ENCODE data around the gene CA5B.

Gene CA5B

DNA sequence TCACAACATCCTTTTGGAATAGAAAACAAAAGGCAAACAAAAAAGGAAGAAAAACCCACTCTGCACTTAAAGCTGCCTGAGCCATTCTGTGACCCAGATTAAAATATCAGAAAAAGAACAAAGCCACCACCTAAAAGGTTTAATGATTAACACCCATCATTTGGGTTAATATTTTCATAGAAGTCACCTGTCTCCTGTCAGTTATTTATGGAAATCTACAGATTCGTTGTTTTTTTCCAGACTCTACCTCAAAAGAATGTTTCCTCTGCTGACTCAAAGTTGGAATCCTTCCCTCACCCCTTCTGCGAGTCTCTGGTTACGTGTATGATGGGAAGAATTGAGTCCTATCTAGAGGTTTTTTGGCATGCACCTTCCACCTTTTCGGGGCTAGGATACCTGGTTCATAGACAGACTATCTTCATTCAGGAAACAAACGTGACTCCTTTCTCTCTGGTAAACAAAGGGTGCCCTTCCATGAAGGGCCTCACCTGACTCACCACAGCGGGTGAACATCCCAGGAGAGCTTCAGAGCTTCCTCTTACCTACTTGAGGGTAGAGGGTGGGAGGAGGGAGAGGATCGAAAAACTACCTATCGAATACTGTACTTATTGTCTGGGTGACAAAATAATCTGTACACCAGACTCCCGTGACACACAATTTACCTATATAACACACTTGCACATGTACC, 19.6 kb upstream of the CA5B start:
- no peak for TF ChIP-seq CTCF (IDR thresholded peaks at IDR 0.05; ENCODE audit: low read depth, low read length, poor library complexity, severe bottlenecking)
- TF ChIP-seq EZH2phosphoT487 (IDR thresholded peaks at IDR 0.05; ENCODE audit: borderline replicate concordance, low read length): no peak
- Histone ChIP-seq H3K4me2 (ENCODE audit: low read length) (no peak overlapping the region), H3K9me3 (ENCODE audit: control insufficient read depth, insufficient read depth, low read length) (no peaks in the 10 kb centered on the region), H3K4me1 (ENCODE audit: control insufficient read depth, low read length) (no peaks in the 10 kb centered on the region), H3K27me3 (ENCODE audit: control insufficient read depth, low read length) (no peaks in the 10 kb centered on the region), H3K27ac (ENCODE audit: low read depth, low read length) (no peak overlapping the region), H3K79me2 (ENCODE audit: control insufficient read depth, low read length) (no peaks in the 10 kb centered on the region), H3K9me2 (replicated peaks; ENCODE audit: control insufficient read depth, low read length) (no peaks in the 10 kb centered on the region), H3K4me3 (ENCODE audit: low read length) (no peak overlapping the region), H3F3A (ENCODE audit: control insufficient read depth, insufficient read depth) (no peaks in the 10 kb centered on the region), H4K20me1 (ENCODE audit: control insufficient read depth, insufficient read depth, low read depth, low read length) (no peaks in the 10 kb centered on the region), H3K36me3 (ENCODE audit: control insufficient read depth, low read length) (no peaks in the 10 kb centered on the region)

DNA sequence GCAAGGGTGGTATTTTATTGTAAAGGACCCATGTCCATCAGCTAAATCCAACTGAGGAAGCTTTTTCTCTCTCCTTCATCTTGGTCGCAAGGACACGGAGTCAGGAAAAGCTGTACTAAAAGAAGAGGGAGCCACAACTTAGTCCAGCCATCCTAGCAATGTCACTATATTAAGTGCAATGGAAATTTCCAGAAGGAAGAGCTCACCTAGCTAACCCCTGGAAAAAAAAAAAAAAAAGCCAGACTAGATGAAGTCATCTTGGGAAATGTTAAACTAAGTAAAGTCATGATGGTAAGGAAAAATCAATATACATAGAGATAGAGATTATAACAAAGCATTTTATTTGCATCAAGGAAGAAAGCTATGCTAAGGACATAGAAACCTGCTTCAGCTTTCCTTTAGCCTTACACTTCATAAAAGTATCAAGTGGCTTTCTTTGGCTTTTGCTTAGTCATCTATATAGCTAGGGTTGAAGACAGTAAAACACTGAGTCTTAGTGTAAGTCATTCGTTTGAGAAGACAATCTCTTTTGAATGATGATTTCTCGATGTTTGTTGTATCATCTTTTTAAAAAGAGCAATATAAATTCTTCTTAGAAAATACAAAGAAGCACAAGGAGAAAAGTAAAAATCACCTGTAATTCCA, 18.6 kb upstream of the CA5B start:
- no peaks in the 10 kb centered on the region for H3K4me1 ChIP-seq (ENCODE audit: control insufficient read depth, low read length)
- no peaks in the 10 kb centered on the region for H3K36me3 ChIP-seq (ENCODE audit: control insufficient read depth, low read length)
- H4K20me1 ChIP-seq (ENCODE audit: control insufficient read depth, insufficient read depth, low read depth, low read length): no peaks in the 10 kb centered on the region
- no peaks in the 10 kb centered on the region for H3K9me2 ChIP-seq (replicated peaks; ENCODE audit: control insufficient read depth, low read length)
- no peak overlapping the region for H3K4me2 ChIP-seq (ENCODE audit: low read length)
- H3F3A ChIP-seq (ENCODE audit: control insufficient read depth, insufficient read depth): no peaks in the 10 kb centered on the region
- TF ChIP-seq CTCF (IDR thresholded peaks at IDR 0.05; ENCODE audit: low read depth, low read length, poor library complexity, severe bottlenecking) (no peak), EZH2phosphoT487 (IDR thresholded peaks at IDR 0.05; ENCODE audit: borderline replicate concordance, low read length) (no peak)
- no peaks in the 10 kb centered on the region for H3K27me3 ChIP-seq (ENCODE audit: control insufficient read depth, low read length)
- H3K79me2 ChIP-seq (ENCODE audit: control insufficient read depth, low read length): no peaks in the 10 kb centered on the region
- H3K4me3 ChIP-seq (ENCODE audit: low read length): no peak overlapping the region
- H3K27ac ChIP-seq (ENCODE audit: low read depth, low read length): no peak overlapping the region
- no peaks in the 10 kb centered on the region for H3K9me3 ChIP-seq (ENCODE audit: control insufficient read depth, insufficient read depth, low read length)

DNA sequence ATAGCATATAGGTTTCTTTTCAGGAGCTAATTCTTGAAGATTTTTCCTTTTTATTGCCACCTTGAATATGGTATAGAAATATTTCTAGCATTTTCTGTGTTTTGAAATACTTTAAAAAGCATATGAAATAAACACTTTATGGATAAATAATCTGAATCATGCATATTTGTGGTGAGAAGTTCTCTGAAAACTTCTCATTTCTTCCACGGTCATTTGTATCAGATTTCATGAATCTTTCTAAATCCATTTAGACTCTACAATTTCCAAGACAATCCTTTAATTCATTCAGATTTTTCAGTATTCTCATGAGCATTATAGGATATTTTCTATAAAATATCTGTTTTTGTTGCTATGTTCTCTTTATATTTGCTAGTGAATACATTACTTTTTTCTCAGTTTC, 16.2 kb upstream of the CA5B start:
- H3K4me1 ChIP-seq (ENCODE audit: control insufficient read depth, low read length): no peaks in the 10 kb centered on the region
- H3K4me2 ChIP-seq (ENCODE audit: low read length): no peak overlapping the region
- H3K27ac ChIP-seq (ENCODE audit: low read depth, low read length): no peak overlapping the region
- no peaks in the 10 kb centered on the region for H3K9me2 ChIP-seq (replicated peaks; ENCODE audit: control insufficient read depth, low read length)
- no peaks in the 10 kb centered on the region for H3K27me3 ChIP-seq (ENCODE audit: control insufficient read depth, low read length)
- no peaks in the 10 kb centered on the region for H3K9me3 ChIP-seq (ENCODE audit: control insufficient read depth, insufficient read depth, low read length)
- H3F3A ChIP-seq (ENCODE audit: control insufficient read depth, insufficient read depth): no peaks in the 10 kb centered on the region
- no peak for TF ChIP-seq CTCF (IDR thresholded peaks at IDR 0.05; ENCODE audit: low read depth, low read length, poor library complexity, severe bottlenecking)
- no peaks in the 10 kb centered on the region for H3K79me2 ChIP-seq (ENCODE audit: control insufficient read depth, low read length)
- no peaks in the 10 kb centered on the region for H3K36me3 ChIP-seq (ENCODE audit: control insufficient read depth, low read length)
- no peak overlapping the region for H3K4me3 ChIP-seq (ENCODE audit: low read length)
- H4K20me1 ChIP-seq (ENCODE audit: control insufficient read depth, insufficient read depth, low read depth, low read length): no peaks in the 10 kb centered on the region

All from DOHH2 (cell line).